Heart left ventricle (tissue), 13 donors: ENCODE measurements around the gene NCKAP1.

Experiments
- POLR2A ChIP-seq, 2 donors: fragments of 450-650 bp; IDR thresholded peaks; one replicate each; pipeline ENCODE4 v1.6.1; 2017; ENCODE audit warnings: antibody characterized with exemption in 2 of 2, mild to moderate bottlenecking in 2 of 2, moderate library complexity in 2 of 2
- TF ChIP-seq, protein P1 (sequence below), 12 donors: fragments of 200-600 bp; sonication (generic) in 4 of 12; IDR thresholded peaks; one replicate each; pipeline versions ENCODE4 v1.5.0 to v1.8.0; 2018 to 2022; ENCODE audit warnings: antibody characterized with exemption in 12 of 12, mild to moderate bottlenecking in 5 of 12
- donor health status: ischemic (EF 13 %, LVEDD 7.1; RV severe dilation, severe dysfunction).
- donor health status: DM: no; HTN: yes; CAD: no.
- donor health status: DM: no; HTN: no; CAD: no.
- donor health status: ischemic (EF 25% LVEDD 6.9; RV normal size, moderate dysfunction).
- donor health status: ischemic (EF 25% LVEDD 5.7; RV mildly dilated, moderate dysfunction).
- donor health status: ischemic (EF 35%, LVEDD 5.7; RV mildly dilated, moderate dysfunction).
- donor health status: nonischemic (EF 11% LVEDD 7.7; RV severe dilation, severe dysfunction).
- donor health status: DM: yes; HTN: yes; CAD: no.
- donor health status: PGD.
- donor health status: ischemic (EF 29% LVEDD 5.4; RV normal size, mild dysfunction).
- donor health status: nonischemic (EF 23%, LVEDD 6.1; RV moderate dilation, normal function).

DNA sequence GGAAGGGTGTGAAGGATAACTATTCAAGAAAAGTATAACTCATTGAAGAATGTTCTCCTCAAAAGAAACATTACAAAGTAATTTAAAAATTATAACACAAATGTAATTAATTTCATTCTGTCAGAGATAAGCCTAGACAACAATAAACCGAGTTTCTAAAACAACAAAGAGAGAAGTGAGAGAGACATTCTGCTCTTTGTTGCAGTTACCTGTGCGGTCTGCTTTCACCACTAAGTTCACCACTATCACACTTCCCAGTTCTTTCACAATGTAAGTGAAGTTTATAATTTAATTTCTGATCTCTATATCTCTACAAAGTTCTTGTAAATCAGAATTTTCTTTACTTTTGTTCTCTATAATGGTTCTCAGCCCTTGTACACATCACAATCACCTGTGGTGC, 95.5 kb downstream of the NCKAP1 start:
- TF ChIP-seq, protein P1, sequence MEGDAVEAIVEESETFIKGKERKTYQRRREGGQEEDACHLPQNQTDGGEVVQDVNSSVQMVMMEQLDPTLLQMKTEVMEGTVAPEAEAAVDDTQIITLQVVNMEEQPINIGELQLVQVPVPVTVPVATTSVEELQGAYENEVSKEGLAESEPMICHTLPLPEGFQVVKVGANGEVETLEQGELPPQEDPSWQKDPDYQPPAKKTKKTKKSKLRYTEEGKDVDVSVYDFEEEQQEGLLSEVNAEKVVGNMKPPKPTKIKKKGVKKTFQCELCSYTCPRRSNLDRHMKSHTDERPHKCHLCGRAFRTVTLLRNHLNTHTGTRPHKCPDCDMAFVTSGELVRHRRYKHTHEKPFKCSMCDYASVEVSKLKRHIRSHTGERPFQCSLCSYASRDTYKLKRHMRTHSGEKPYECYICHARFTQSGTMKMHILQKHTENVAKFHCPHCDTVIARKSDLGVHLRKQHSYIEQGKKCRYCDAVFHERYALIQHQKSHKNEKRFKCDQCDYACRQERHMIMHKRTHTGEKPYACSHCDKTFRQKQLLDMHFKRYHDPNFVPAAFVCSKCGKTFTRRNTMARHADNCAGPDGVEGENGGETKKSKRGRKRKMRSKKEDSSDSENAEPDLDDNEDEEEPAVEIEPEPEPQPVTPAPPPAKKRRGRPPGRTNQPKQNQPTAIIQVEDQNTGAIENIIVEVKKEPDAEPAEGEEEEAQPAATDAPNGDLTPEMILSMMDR (IDR thresholded peaks at IDR 0.05): no peak
- TF ChIP-seq POLR2A (IDR thresholded peaks at IDR 0.05): no peak
